Endothelial cell of umbilical vein (primary cell): ENCODE results near the gene PLCD3. TPM values are rescaled to one million over a fixed set of nuclear protein-coding genes. Genes with fewer than 3 reads are reported as not detected.

Source experiments
- BruUV-seq: library from RNA; stranded (reverse); fragments of 400-500 nt; replicated peaks from 2 replicates; lab custom pipeline; 2021; lab: Mats Ljungman, UMichigan
- CTCF ChIA-PET: fragments of 300-600, 350-600 bp; sonication (Branson Sonifier 250); formaldehyde crosslinking; loops from one replicate; lab custom pipeline; 2021; ENCODE audit warnings: antibody characterized with exemption, inconsistent platforms; lab: Charles Lee
- POLR2A ChIA-PET: fragments of 300-600, 350-600 bp; sonication (Branson Sonifier 250); formaldehyde crosslinking; loops from one replicate; lab custom pipeline; 2021; ENCODE audit warnings: antibody characterized with exemption, inconsistent platforms; lab: Charles Lee
- DNase-seq: peaks from one replicate; pipeline ENCODE4 v3.0.0-alpha.2; 2011; ENCODE audit warnings: low read depth, low spot score
- FAIRE-seq: peaks from 2 replicates; lab custom pipeline; 2011; peaks lifted over from hg19 to GRCh38; lab: Jason Lieb, UNC
- H2AFZ ChIP-seq: 2 replicates; pipeline ENCODE4 v1.6.0; 2012; ENCODE audit warnings: low read depth, low read length, control low read depth, inconsistent platforms
- H3K27ac ChIP-seq: 2 replicates; pipeline ENCODE4 v1.5.1; 2011; ENCODE audit warnings: low read depth, mild to moderate bottlenecking, control low read depth, low read length, moderate library complexity; ENCODE audit not compliant: insufficient read depth
- H3K27me3 ChIP-seq, 2 experiments: 2 replicates each; pipeline versions ENCODE4 v1.6.0 to v1.6.1; 2011; ENCODE audit warnings: low read length in 2 of 2, mixed read lengths in 1 of 2; ENCODE audit not compliant: control insufficient read depth in 2 of 2, insufficient read depth in 2 of 2
- H3K36me3 ChIP-seq, 2 experiments: 2 replicates in 1 of 2; 3 replicates in 1 of 2; pipeline ENCODE4 v1.5.1; 2011; ENCODE audit warnings: low read length in 2 of 2, mild to moderate bottlenecking in 1 of 2, moderate library complexity in 1 of 2; ENCODE audit not compliant: control insufficient read depth in 2 of 2, insufficient read depth in 2 of 2; ENCODE audit errors: extremely low read depth in 1 of 2
- H3K4me1 ChIP-seq: 3 replicates; pipeline ENCODE4 v1.5.1; 2011; ENCODE audit warnings: mild to moderate bottlenecking, low read length; ENCODE audit not compliant: control insufficient read depth, insufficient read depth; ENCODE audit errors: extremely low read depth
- H3K4me2 ChIP-seq: 2 replicates; pipeline ENCODE4 v1.6.1; 2011; ENCODE audit warnings: low read length, control low read depth, mixed read lengths; ENCODE audit not compliant: insufficient read depth
- H3K4me3 ChIP-seq, 3 experiments: fragments of 200-600 bp in 1 of 3; sonication (generic), shearing (Covaris generic) in 1 of 3; replicated peaks in 1 of 3; 2 replicates each; pipeline ENCODE4 v1.5.1; 2011 to 2016; ENCODE audit warnings: control low read depth in 3 of 3, low read length in 3 of 3, mild to moderate bottlenecking in 2 of 3, inconsistent platforms in 1 of 3, low read depth in 1 of 3, moderate library complexity in 1 of 3; ENCODE audit not compliant: insufficient read depth in 1 of 3
- H3K79me2 ChIP-seq: 2 replicates; pipeline ENCODE4 v1.6.0; 2012; ENCODE audit warnings: low read length, inconsistent platforms; ENCODE audit not compliant: control insufficient read depth, insufficient read depth
- H3K9ac ChIP-seq: replicated peaks from 2 replicates; pipeline ENCODE3; 2011; ENCODE audit warnings: low read length, control low read depth; ENCODE audit not compliant: insufficient read depth; ENCODE audit errors: extremely low read depth
- H3K9me1 ChIP-seq: replicated peaks from 3 replicates; pipeline ENCODE4 v1.6.0; 2011; ENCODE audit warnings: mild to moderate bottlenecking, low read length; ENCODE audit not compliant: control insufficient read depth, insufficient read depth; ENCODE audit errors: extremely low read depth
- H3K9me3 ChIP-seq: replicated peaks from 2 replicates; pipeline ENCODE4 v1.5.1; 2012; ENCODE audit warnings: low read length, inconsistent platforms; ENCODE audit not compliant: control insufficient read depth, insufficient read depth
- H4K20me1 ChIP-seq: replicated peaks from 2 replicates; pipeline ENCODE3; 2011; ENCODE audit warnings: mild to moderate bottlenecking, low read length; ENCODE audit not compliant: control insufficient read depth, insufficient read depth; ENCODE audit errors: extremely low read depth
- CTCF ChIP-seq, 2 donors: IDR thresholded peaks; 1 replicate in 1 of 2; 2 replicates in 1 of 2; pipeline ENCODE4 v1.5.1; 2011; ENCODE audit warnings: low read length in 2 of 2, mild to moderate bottlenecking in 2 of 2, moderate library complexity in 2 of 2, control low read depth in 1 of 2, inconsistent platforms in 1 of 2, low read depth in 1 of 2; ENCODE audit not compliant: insufficient read depth in 1 of 2; ENCODE audit errors: extremely low read depth in 1 of 2
- EZH2 ChIP-seq: IDR thresholded peaks from 2 replicates; pipeline ENCODE4 v1.6.1; 2012; ENCODE audit warnings: borderline replicate concordance, low read depth, mild to moderate bottlenecking, moderate library complexity, low read length, inconsistent platforms; ENCODE audit not compliant: severe bottlenecking
- FOS ChIP-seq: IDR thresholded peaks from 2 replicates; pipeline ENCODE4 v1.6.1; 2011; ENCODE audit warnings: mild to moderate bottlenecking, low read length, moderate library complexity, borderline replicate concordance; ENCODE audit not compliant: insufficient read depth
- GATA2 ChIP-seq: IDR thresholded peaks from 2 replicates; pipeline ENCODE4 v1.7.0; 2011; ENCODE audit warnings: low read depth, mild to moderate bottlenecking, moderate library complexity, mixed read lengths, low read length; ENCODE audit not compliant: insufficient read length, insufficient read depth
- JUN ChIP-seq: IDR thresholded peaks from 2 replicates; pipeline ENCODE4 v1.6.1; 2011; ENCODE audit warnings: borderline replicate concordance, low read depth; ENCODE audit not compliant: insufficient read length, insufficient read depth
- MAX ChIP-seq: IDR thresholded peaks from 2 replicates; pipeline ENCODE4 v1.6.1; 2011; ENCODE audit not compliant: insufficient read depth, insufficient read length
- MYC ChIP-seq: IDR thresholded peaks from one replicate; pipeline ENCODE4 v1.6.1; 2011; ENCODE audit warnings: mild to moderate bottlenecking, low read depth, low read length
- POLR2A ChIP-seq: IDR thresholded peaks from 2 replicates; pipeline ENCODE4 v1.6.1; 2012; ENCODE audit warnings: low read depth, mild to moderate bottlenecking, control low read depth, low read length
- POLR2AphosphoS5 ChIP-seq: IDR thresholded peaks from 2 replicates; pipeline ENCODE4 v1.6.1; 2012; ENCODE audit warnings: low read depth, mild to moderate bottlenecking, control low read depth, low read length, moderate library complexity; ENCODE audit not compliant: insufficient read depth
- dilution Hi-C: fragments of 300-500 bp; cut with MboI; formaldehyde crosslinking; loops from one replicate; pipeline ENCODE4 v1.15.0; 2019; ENCODE audit warnings: low sequenced_read_pairs; ENCODE audit not compliant: extremely low pct_ligation_motif_present
- intact Hi-C: fragments of 100-400 bp; cut with micrococcal nuclease; formaldehyde crosslinking; loops from one replicate; pipeline ENCODE4 v1.10.0; 2022
- polyA plus RNA-seq, 4 experiments: library from polyadenylated mRNA; depleted of rRNA in 3 of 4; stranded (reverse) in 3 of 4; unstranded in 1 of 4; fragments of >200 nt; gene quantifications; 2 replicates each; pipeline versions ENCODE4 v1.2.1 to v1.2.3, GENCODE V29; 2011 to 2012; ENCODE audit warnings: missing spikeins in 1 of 4
- total RNA-seq: library from RNA; stranded (reverse); gene quantifications from 2 replicates; pipeline ENCODE4 v1.2.3, GENCODE V29; 2021

PLCD3 gene
- total and polyA plus RNA-seq, 2 donors (not counting 3 experiments of a cell fraction or from before 2014, with no cell fraction given), result 30.4 to 43.1 TPM

GRCh38 chr17:45067637-45068036 lies 64.7 kb downstream of the PLCD3 start:
- Histone ChIP-seq H3K79me2 (peaks cover 86% of the 10 kb centered on the region), H3K4me1 (peaks cover 18% of the 10 kb centered on the region), H3K4me2 (no peak overlapping the region), H3K9me3 (no peaks in the 10 kb centered on the region), H4K20me1 (no peaks in the 10 kb centered on the region), H3K4me3 (no peak overlapping the region), H3K9ac (no peak overlapping the region), H3K27me3 (no peaks in the 10 kb centered on the region), H3K36me3 (peaks cover 4 to 5% of the 10 kb centered on the region in 2 experiments), H2AFZ (no peak overlapping the region), H3K9me1 (no peaks in the 10 kb centered on the region), H3K27ac (no peak overlapping the region)
- POLR2A ChIA-PET, result no interaction called here
- FAIRE-seq (no peak), DNase-seq (no peak)
- intact Hi-C loops, result no loop called here
- BruUV-seq, result no TSS peak
- no peak for TF ChIP-seq MAX
- no peak for TF ChIP-seq GATA2
- no peak for TF ChIP-seq POLR2AphosphoS5
- TF ChIP-seq EZH2, result no peak
- TF ChIP-seq JUN, result no peak
- no peak for TF ChIP-seq POLR2A
- TF ChIP-seq CTCF (IDR thresholded peaks at IDR 0.05; ENCODE audit: extremely low read depth in 1 of 2, insufficient read depth in 1 of 2, low read depth in 1 of 2, low read length in 2 of 2), result no peak
- no peak for TF ChIP-seq MYC
- TF ChIP-seq FOS, result no peak
- CTCF ChIA-PET, result interaction anchor here (1.3 to 3.3 kb wide), 3 partner anchors 8 to 68 kb away, joined by 3 to 11 read pairs (median 5); partner anchors contain the start of gene ACBD4
- dilution Hi-C loops, result no loop called here
